ENCODE data around the gene PLAAT2.

DNA sequence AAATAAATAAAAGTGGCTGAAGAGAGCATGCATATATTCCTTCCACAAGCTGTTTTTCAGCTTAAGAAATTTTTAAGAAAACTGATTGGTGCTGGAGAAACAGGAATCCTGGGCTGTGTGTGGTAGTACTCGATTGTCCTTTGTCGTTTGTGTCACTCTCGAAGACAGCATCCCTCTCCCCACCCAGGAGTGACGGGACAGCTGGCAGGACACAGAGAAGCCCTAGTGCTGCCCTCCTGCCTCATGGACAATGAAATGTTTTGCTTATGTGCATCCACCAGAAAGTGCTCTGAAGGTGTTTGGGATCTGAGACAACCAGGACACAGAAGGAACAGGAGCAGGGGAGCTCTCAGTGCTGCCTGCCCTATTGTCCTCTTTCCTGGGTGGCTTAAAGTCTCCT is 13.8 kb downstream of the PLAAT2 start:
- TF ChIP-seq, protein P1, sequence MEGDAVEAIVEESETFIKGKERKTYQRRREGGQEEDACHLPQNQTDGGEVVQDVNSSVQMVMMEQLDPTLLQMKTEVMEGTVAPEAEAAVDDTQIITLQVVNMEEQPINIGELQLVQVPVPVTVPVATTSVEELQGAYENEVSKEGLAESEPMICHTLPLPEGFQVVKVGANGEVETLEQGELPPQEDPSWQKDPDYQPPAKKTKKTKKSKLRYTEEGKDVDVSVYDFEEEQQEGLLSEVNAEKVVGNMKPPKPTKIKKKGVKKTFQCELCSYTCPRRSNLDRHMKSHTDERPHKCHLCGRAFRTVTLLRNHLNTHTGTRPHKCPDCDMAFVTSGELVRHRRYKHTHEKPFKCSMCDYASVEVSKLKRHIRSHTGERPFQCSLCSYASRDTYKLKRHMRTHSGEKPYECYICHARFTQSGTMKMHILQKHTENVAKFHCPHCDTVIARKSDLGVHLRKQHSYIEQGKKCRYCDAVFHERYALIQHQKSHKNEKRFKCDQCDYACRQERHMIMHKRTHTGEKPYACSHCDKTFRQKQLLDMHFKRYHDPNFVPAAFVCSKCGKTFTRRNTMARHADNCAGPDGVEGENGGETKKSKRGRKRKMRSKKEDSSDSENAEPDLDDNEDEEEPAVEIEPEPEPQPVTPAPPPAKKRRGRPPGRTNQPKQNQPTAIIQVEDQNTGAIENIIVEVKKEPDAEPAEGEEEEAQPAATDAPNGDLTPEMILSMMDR (IDR thresholded peaks at IDR 0.05): no peak
- no peak for TF ChIP-seq POLR2A (IDR thresholded peaks at IDR 0.05)

Data from right lobe of liver (tissue), 4 donors.